Measurements from ENCODE around the gene CCR8.

Gene CCR8

DNA sequence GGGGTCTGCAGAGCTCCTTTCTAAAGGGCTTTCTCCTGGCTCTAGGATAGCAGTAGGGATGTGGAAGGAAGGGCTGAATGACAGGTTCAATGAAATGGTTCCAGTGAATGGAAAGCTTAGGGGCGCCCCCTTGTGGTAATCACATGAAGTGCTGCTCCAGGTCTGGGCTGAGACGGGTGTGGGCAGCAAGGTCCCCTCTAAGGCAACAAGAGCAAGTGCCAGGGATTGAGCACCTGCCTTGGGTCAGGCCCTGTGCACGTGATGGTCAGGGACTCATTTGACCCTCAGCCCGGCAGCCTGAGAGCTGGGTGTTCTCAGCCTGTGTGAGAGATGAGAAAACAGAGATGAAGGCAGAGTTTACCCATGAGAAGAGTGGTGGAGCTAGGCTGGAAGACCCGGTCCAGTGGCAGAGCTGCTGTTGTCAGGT, 37.6 kb upstream of the CCR8 start:
- DNase-seq (ENCODE audit: low read depth), result no peak
- TF ChIP-seq, protein P1, sequence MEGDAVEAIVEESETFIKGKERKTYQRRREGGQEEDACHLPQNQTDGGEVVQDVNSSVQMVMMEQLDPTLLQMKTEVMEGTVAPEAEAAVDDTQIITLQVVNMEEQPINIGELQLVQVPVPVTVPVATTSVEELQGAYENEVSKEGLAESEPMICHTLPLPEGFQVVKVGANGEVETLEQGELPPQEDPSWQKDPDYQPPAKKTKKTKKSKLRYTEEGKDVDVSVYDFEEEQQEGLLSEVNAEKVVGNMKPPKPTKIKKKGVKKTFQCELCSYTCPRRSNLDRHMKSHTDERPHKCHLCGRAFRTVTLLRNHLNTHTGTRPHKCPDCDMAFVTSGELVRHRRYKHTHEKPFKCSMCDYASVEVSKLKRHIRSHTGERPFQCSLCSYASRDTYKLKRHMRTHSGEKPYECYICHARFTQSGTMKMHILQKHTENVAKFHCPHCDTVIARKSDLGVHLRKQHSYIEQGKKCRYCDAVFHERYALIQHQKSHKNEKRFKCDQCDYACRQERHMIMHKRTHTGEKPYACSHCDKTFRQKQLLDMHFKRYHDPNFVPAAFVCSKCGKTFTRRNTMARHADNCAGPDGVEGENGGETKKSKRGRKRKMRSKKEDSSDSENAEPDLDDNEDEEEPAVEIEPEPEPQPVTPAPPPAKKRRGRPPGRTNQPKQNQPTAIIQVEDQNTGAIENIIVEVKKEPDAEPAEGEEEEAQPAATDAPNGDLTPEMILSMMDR (IDR thresholded peaks at IDR 0.05; ENCODE audit: control insufficient read depth, insufficient read depth, low read depth, low read length, missing control alignments), result peak; percentile 96
- no peak overlapping the region for H3K4me3 ChIP-seq (ENCODE audit: control insufficient read depth, low read depth, low read length)

DNA sequence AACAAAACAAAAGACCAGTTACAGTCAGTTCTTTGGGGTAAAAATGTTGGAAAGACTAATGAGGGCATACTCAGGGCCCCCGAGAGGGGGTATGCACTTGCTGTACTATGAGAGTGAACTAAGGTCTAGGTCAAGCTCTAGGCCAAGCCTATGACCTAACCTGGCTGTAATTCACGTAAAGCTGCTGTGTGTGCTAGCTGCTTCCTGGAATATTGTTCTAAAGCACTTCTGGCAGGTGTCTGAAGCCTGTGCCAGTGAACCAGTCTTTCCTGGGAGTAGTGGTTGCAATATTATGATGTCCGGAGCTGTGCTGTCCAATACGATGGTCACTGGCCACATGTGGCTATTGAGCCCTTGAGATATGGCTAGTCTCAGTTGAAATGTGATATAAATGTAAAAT, 36.5 kb upstream of the CCR8 start:
- DNase-seq (ENCODE audit: low read depth), result no peak
- no peak overlapping the region for H3K4me3 ChIP-seq (ENCODE audit: control insufficient read depth, low read depth, low read length)
- TF ChIP-seq, protein P1 (IDR thresholded peaks at IDR 0.05; ENCODE audit: control insufficient read depth, insufficient read depth, low read depth, low read length, missing control alignments), result no peak

DNA sequence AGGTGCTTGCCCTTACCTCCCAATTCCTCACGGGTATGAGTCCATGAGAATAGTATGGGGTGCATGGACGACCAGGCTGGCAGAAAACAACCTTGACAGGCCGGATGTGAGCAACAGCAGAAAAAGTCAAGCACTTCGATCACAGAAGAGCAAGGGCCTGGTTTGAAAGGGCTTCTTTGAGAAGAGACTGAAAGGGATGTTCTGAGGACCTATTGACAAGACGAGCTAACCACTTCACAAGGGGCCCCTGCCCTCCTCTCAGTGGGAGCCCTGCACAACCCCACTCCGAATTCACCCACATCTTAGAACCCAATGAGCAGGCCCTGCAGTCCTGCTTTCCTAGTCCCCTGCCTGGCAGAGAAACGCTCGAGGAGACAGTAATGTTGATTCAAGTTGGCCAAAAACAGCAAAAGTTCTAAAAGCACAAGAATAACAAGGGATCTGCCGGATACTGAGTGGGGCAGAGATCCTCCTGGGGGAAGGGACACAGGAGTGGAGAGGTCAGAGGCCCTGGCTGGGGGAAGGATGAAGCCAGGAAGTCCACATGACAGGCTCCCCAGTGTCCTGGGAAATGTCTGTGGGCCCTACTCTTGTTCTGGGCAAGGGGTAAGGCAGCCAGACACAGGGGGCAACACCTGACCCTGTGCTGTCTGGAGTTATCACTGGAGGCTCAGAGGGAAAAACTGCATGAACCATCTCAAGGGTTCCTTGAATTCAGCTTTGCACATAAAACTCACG, 34.9 kb upstream of the CCR8 start:
- no peak overlapping the region for H3K4me3 ChIP-seq (ENCODE audit: control insufficient read depth, low read depth, low read length)
- TF ChIP-seq, protein P1 (IDR thresholded peaks at IDR 0.05; ENCODE audit: control insufficient read depth, insufficient read depth, low read depth, low read length, missing control alignments), result no peak
- DNase-seq (ENCODE audit: low read depth), result no peak

DNA sequence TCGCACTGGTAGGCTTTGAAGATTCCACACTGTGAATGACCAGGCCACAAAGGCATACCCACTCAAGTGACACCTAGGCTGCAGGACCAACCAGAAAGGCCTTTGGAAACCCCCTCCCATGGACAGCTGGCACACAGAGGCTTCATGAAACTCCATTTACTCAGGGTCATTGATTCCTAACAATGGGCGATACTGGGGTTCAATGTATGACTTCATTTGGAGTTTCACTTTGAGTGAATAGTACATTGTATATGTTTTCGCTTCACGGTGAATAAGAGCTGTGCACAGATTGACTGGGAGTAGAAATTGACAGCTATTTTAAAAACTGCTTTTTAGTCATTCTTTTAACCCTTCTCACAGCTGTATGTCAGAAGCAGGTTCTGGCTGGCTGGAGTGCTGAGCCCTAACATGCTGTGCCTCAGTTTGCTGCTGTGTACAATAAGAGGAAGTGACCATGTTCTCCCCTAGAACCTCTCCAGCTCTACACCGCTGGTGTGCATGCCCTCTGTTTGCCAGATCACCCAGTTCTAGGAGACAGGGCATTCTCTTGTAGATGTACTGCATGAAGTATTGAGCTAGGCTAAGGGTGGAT, 34.2 kb upstream of the CCR8 start:
- TF ChIP-seq, protein P1 (IDR thresholded peaks at IDR 0.05; ENCODE audit: control insufficient read depth, insufficient read depth, low read depth, low read length, missing control alignments), result no peak
- no peak for DNase-seq (ENCODE audit: low read depth)
- no peak overlapping the region for H3K4me3 ChIP-seq (ENCODE audit: control insufficient read depth, low read depth, low read length)

DNA sequence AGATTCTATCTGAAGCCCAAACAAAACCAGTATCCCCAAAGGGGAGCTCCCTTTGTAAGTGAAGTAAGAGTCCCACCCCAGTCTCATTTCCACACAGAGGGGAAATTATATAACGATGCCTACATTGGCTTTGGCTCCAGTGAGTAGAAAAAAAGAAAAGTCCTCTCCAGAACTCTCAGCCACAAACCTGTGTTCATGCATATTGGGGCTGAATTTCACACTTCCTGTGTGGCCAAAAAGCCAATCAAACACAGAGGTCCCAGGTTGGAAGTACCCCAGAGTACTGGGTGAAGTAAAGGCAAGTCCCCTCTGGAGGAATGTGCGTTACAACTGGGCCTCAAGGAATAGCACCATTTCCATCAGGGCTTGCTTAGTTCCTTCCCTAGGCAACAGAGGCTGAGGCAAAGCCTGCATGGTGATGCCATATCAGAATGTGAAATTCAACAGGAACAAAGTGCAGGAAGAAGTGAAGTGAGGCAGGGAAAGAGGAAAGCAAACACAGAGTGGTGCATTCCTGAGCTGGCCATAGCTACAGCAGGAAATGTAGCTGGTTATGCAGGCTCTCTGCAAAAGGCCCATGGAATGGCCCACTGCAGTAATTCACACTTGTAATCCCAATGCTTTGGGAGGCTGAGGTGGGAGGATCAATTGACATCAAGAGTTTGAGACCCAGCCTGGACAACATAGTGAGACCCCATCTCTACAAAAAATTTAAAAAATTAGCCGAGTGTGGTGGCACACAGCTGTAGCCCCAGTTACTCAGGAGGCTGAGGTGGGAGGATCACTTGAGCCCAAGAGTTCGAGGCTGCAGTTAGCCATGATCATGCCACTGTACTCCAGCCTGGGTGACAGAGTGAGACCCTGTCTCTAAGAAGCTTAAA, 33.1 kb upstream of the CCR8 start:
- TF ChIP-seq, protein P1 (IDR thresholded peaks at IDR 0.05; ENCODE audit: control insufficient read depth, insufficient read depth, low read depth, low read length, missing control alignments), result no peak

DNA sequence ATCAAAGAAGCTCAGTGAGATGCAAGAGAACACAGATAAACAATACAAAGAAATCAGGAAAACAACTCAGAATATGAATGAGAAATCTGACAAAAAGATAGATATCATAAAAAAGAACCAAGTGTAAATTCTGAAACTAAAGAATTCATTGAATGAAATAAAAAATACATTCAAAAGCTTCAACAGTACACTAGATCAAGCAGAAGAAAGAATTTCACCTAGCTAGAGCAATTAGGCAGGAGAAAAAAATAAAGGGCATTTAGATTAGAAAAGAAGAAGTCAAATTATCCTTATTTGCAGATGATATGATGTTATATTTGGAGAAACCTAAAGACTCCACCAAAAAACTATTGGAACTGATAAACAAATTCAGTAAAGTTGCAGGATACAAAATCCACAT, 30.2 kb upstream of the CCR8 start:
- TF ChIP-seq, protein P1 (IDR thresholded peaks at IDR 0.05; ENCODE audit: control insufficient read depth, insufficient read depth, low read depth, low read length, missing control alignments), result no peak
- H3K4me3 ChIP-seq (ENCODE audit: control insufficient read depth, low read depth, low read length), result no peak overlapping the region
- no peak for DNase-seq (ENCODE audit: low read depth)

More for the DNA sequence above, 33.1 kb upstream of the CCR8 start:
- H3K4me3 ChIP-seq (ENCODE audit: control insufficient read depth, low read depth, low read length), result no peak overlapping the region
- no peak for DNase-seq (ENCODE audit: low read depth)
